ENCODE measurements around the gene PEAK3.

The PEAK3 gene

GRCh38 chr19:2315121-2315817 is 33.3 kb upstream of the PEAK3 start:
- DNase-seq (ENCODE audit: low spot score): no peak

- DNase-seq (ENCODE audit: low spot score): no peak
Measured at GRCh38 chr19:2312820-2313501, 31.0 kb upstream of the PEAK3 start.

GRCh38 chr19:2311093-2311492 is 29.1 kb upstream of the PEAK3 start:
- DNase-seq (ENCODE audit: low spot score): no peak

- no peak for DNase-seq (ENCODE audit: low spot score)
Measured at GRCh38 chr19:2309734-2310362, 27.9 kb upstream of the PEAK3 start.

- no peak for DNase-seq (ENCODE audit: low spot score)
Measured at GRCh38 chr19:2308114-2308556, 26.2 kb upstream of the PEAK3 start, which contains the start of gene LINGO3. TSS of gene LINGO3 (minus strand) at chr19:2308154. CDS start at chr19:2291776, 16,378 bp downstream.

GRCh38 chr19:2307518-2308012 is 25.6 kb upstream of the PEAK3 start:
- DNase-seq (ENCODE audit: low spot score): no peak

GRCh38 chr19:2306971-2307370 is 25.0 kb upstream of the PEAK3 start:
- no peak for DNase-seq (ENCODE audit: low spot score)

GRCh38 chr19:2306281-2306806 is 24.4 kb upstream of the PEAK3 start:
- no peak for DNase-seq (ENCODE audit: low spot score)

GRCh38 chr19:2305452-2306280 is 23.7 kb upstream of the PEAK3 start:
- DNase-seq (ENCODE audit: low spot score): no peak

- no peak for DNase-seq (ENCODE audit: low spot score)
Measured at GRCh38 chr19:2303211-2303798, 21.3 kb upstream of the PEAK3 start.

GRCh38 chr19:2302319-2303210 is 20.6 kb upstream of the PEAK3 start:
- DNase-seq (ENCODE audit: low spot score): no peak

GRCh38 chr19:2300533-2300932 is 18.6 kb upstream of the PEAK3 start:
- no peak for DNase-seq (ENCODE audit: low spot score)

GRCh38 chr19:2296141-2296540 is 14.2 kb upstream of the PEAK3 start:
- DNase-seq (ENCODE audit: low spot score): no peak

GRCh38 chr19:2294687-2295335 is 12.8 kb upstream of the PEAK3 start:
- no peak for DNase-seq (ENCODE audit: low spot score)

- no peak for DNase-seq (ENCODE audit: low spot score)
Measured at GRCh38 chr19:2291185-2291751, 9.3 kb upstream of the PEAK3 start.

- DNase-seq (ENCODE audit: low spot score): no peak
Measured at GRCh38 chr19:2290441-2291184, 8.6 kb upstream of the PEAK3 start.

- no peak for DNase-seq (ENCODE audit: low spot score)
Measured at GRCh38 chr19:2289714-2290435, 7.9 kb upstream of the PEAK3 start.
